Measurements from ENCODE around the gene MACROH2A1.

The MACROH2A1 gene

GRCh38 chr5:135398160-135398854 lies 724 bp downstream of the MACROH2A1 start:
- in situ Hi-C loops (cut with HindIII; ENCODE audit: low sequenced_read_pairs): no loop called here
- TF ChIP-seq CTCF (IDR thresholded peaks at IDR 0.05; ENCODE audit: low read depth, low read length, missing control alignments): no peak

DNA sequence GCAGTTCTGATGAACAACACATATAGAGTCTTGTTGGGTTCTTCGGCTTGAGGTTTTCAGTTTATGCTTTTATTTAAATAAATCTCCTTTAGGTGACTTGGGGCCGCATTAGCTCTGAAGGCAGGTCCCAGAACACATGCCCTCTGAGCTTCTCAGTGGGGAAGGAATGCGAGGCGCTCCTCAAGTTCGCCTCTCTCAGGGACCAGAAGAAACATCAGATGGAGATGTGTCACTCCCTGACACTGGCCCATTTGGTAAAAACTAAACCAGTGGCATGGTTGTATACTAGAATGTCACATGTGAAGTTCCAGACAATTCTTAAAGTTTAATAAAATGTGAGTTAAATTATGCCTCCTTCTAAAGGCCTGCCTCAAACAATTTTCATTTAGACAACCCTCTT lies 1.9 kb downstream of the MACROH2A1 start:
- TF ChIP-seq CTCF (IDR thresholded peaks at IDR 0.05; ENCODE audit: low read depth, low read length, missing control alignments): no peak
- no peak overlapping the region for H3K4me3 ChIP-seq (ENCODE audit: low read depth, low read length)
- in situ Hi-C loops (cut with HindIII; ENCODE audit: low sequenced_read_pairs): no loop called here
- no peak for DNase-seq (ENCODE audit: low read depth)

More at GRCh38 chr5:135398160-135398854, 724 bp downstream of the MACROH2A1 start:
- DNase-seq (ENCODE audit: low read depth): no peak
- peak overlapping the region; percentile 79 for H3K4me3 ChIP-seq (ENCODE audit: low read depth, low read length)

GRCh38 chr5:135396459-135397055 lies 2.5 kb downstream of the MACROH2A1 start:
- DNase-seq (ENCODE audit: low read depth): no peak
- H3K4me3 ChIP-seq (ENCODE audit: low read depth, low read length): no peak overlapping the region
- no peak for TF ChIP-seq CTCF (IDR thresholded peaks at IDR 0.05; ENCODE audit: low read depth, low read length, missing control alignments)
- in situ Hi-C loops (cut with HindIII; ENCODE audit: low sequenced_read_pairs): no loop called here

DNA sequence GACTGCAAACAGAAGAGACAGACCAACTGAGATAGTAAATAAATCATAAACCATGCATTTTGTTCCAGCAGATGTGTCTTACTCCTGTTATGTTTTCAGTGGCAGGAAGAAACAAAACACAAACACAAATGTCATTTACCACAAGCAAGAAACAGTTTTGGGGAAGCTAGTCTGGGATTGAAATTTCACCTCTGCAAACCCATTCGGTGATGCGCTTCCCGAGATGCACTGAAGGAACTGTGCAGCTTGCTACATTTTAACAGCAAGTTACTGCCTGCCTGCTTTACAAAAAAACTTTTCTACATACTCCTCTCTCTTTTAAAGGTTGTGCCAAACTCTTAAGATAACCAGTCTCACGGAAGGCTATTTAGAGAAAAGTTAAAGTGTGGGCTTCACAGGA lies 3.2 kb downstream of the MACROH2A1 start:
- no peak for TF ChIP-seq CTCF (IDR thresholded peaks at IDR 0.05; ENCODE audit: low read depth, low read length, missing control alignments)
- in situ Hi-C loops (cut with HindIII; ENCODE audit: low sequenced_read_pairs): no loop called here
- DNase-seq (ENCODE audit: low read depth): no peak
- no peak overlapping the region for H3K4me3 ChIP-seq (ENCODE audit: low read depth, low read length)

DNA sequence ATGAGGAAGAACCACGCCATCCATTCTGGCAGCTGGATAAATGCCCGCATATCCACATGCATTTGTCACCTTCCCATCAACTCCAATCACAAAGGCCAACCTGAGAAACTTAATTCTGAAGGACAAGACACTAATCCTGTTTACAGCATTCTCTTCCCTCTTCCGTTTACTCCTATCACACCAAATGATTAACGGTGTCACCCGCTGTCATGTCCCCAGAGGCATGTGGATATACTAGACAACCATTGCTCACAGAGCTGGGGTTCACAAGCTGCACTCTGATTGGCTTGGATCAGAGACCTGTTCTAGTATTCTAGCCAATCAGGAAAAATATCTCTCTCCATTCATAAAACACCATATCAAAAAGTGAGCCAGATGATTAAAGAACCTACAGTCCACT lies 3.6 kb downstream of the MACROH2A1 start:
- in situ Hi-C loops (cut with HindIII; ENCODE audit: low sequenced_read_pairs): no loop called here
- H3K4me3 ChIP-seq (ENCODE audit: low read depth, low read length): no peak overlapping the region
- no peak for DNase-seq (ENCODE audit: low read depth)
- no peak for TF ChIP-seq CTCF (IDR thresholded peaks at IDR 0.05; ENCODE audit: low read depth, low read length, missing control alignments)

GRCh38 chr5:135394095-135394494 lies 4.9 kb downstream of the MACROH2A1 start:
- in situ Hi-C loops (cut with HindIII; ENCODE audit: low sequenced_read_pairs): no loop called here
- no peak for DNase-seq (ENCODE audit: low read depth)
- no peak for TF ChIP-seq CTCF (IDR thresholded peaks at IDR 0.05; ENCODE audit: low read depth, low read length, missing control alignments)
- H3K4me3 ChIP-seq (ENCODE audit: low read depth, low read length): no peak overlapping the region
